Measurements from ENCODE around the gene BAG1.

GRCh38 chr9:33272061-33272460 lies 7.6 kb upstream of the BAG1 start:
- TF ChIP-seq CTCF (IDR thresholded peaks at IDR 0.05; ENCODE audit: low read depth, low read length, poor library complexity, severe bottlenecking) (no peak), EZH2phosphoT487 (IDR thresholded peaks at IDR 0.05; ENCODE audit: borderline replicate concordance, low read length) (no peak)
